Mononuclear cell (primary cell): ENCODE measurements around the gene PTPRG. TPM values are rescaled to one million over a fixed set of nuclear protein-coding genes. Genes with fewer than 3 reads are reported as not detected.

Experiments used
- H3K27me3 ChIP-seq: 2 replicates; pipeline ENCODE4 v1.6.0; 2011; ENCODE audit warnings: low read length, control low read depth; ENCODE audit not compliant: insufficient read depth
- H3K4me1 ChIP-seq: 2 replicates; pipeline ENCODE4 v1.5.1; 2011; ENCODE audit warnings: mild to moderate bottlenecking, low read length, control low read depth; ENCODE audit not compliant: insufficient read depth
- H3K4me3 ChIP-seq: 2 replicates; pipeline ENCODE4 v1.5.1; 2011; ENCODE audit warnings: mild to moderate bottlenecking, low read length, moderate library complexity
- H3K9me3 ChIP-seq: 2 replicates; pipeline ENCODE4 v1.5.1; 2011; ENCODE audit warnings: low read depth, mild to moderate bottlenecking, control low read depth, low read length
- total RNA-seq: library from RNA; depleted of rRNA; stranded (reverse); fragments of >200 nt; gene quantifications from one replicate; pipeline ENCODE4 v1.2.3, GENCODE V29; 2012

The PTPRG gene
- total RNA-seq, 1 donor = 0.42 TPM

GRCh38 chr3:61828880-61829721, 267.7 kb downstream of the PTPRG start:
- H3K4me1 ChIP-seq = no peaks in the 10 kb centered on the region
- no peaks in the 10 kb centered on the region for H3K9me3 ChIP-seq
- no peaks in the 10 kb centered on the region for H3K27me3 ChIP-seq
- H3K4me3 ChIP-seq = no peak overlapping the region

DNA sequence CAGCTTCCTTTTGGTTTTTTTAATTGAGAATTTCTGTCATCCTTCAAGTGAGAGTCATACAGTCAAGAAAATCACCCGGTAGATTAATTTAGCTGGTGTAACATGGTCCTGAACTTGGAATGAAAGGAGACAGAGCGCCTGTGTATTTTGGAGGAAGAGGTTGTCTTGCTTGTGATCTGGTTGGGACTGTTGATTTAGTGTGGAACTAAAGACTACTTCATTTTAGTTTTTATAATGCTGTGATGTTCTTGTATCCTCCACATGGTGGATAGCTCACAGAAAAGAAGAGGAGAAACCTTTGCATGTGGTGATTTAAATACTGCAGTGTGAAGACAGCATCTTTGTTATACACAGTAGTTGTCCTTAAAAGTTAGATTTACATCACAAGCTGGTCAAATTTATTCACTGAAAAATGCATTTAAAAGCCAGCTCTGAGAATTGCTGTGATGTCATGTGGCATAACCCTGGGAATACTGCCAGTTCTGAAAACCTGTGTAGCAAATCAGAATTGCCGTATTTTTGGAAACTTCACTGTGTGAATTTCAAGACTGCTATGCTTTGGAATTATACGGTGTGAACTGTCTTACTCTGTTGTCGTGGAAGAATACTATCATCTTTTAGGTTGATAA, 268.5 kb downstream of the PTPRG start:
- H3K4me3 ChIP-seq = no peak overlapping the region

GRCh38 chr3:61831973-61832372, 270.6 kb downstream of the PTPRG start:
- Histone ChIP-seq H3K27me3 (no peaks in the 10 kb centered on the region), H3K4me3 (no peak overlapping the region), H3K9me3 (no peaks in the 10 kb centered on the region), H3K4me1 (no peaks in the 10 kb centered on the region)

More for the DNA sequence above, 268.5 kb downstream of the PTPRG start:
- no peaks in the 10 kb centered on the region for H3K9me3 ChIP-seq
- H3K27me3 ChIP-seq = no peaks in the 10 kb centered on the region
- H3K4me1 ChIP-seq = no peaks in the 10 kb centered on the region

GRCh38 chr3:61832375-61833229, 271.2 kb downstream of the PTPRG start:
- H3K9me3 ChIP-seq = no peaks in the 10 kb centered on the region
- no peak overlapping the region for H3K4me3 ChIP-seq
- no peaks in the 10 kb centered on the region for H3K4me1 ChIP-seq
- no peaks in the 10 kb centered on the region for H3K27me3 ChIP-seq

- Histone ChIP-seq H3K4me3 (no peak overlapping the region), H3K4me1 (no peaks in the 10 kb centered on the region), H3K9me3 (no peaks in the 10 kb centered on the region), H3K27me3 (no peaks in the 10 kb centered on the region)
Observed at GRCh38 chr3:61839256-61839655, 277.9 kb downstream of the PTPRG start.

DNA sequence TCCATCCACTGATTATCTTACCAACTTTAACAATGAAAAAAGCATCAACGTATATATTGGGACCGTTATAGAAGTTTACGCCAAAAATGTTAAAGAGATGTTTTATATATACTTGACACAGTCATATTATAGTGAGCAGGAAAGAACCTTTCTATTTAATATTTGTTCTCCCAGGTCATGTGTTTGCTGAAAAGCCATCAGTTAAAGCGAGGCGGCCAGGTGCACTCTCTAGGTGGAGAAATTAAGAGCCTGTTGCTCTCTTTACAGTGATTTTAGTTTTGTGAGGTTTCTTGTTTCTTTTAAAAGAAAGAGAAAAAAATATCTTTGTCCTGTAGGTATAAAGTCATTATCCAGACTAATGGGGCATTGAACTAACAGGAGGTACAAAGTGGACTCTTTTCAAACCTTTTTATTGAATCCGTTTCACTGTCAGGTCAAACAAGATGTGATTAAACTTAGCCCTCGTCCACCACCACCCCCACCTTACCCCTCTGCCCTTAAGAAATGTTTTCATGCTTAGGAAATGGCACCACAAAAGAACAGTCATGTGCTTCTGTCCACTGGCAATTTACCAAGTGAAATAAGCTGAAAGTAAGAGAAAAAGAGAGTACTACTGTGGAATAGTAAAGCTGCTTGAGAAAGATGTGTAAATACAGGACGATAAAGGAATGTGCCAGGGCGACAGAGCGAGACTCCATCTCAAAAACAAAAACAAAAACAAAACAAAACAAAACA, 279.9 kb downstream of the PTPRG start:
- Histone ChIP-seq H3K9me3 (no peaks in the 10 kb centered on the region), H3K27me3 (no peaks in the 10 kb centered on the region), H3K4me1 (no peaks in the 10 kb centered on the region), H3K4me3 (no peak overlapping the region)

GRCh38 chr3:61841988-61842387, 280.6 kb downstream of the PTPRG start:
- Histone ChIP-seq H3K27me3 (no peaks in the 10 kb centered on the region), H3K4me1 (no peaks in the 10 kb centered on the region), H3K9me3 (no peaks in the 10 kb centered on the region), H3K4me3 (no peak overlapping the region)

DNA sequence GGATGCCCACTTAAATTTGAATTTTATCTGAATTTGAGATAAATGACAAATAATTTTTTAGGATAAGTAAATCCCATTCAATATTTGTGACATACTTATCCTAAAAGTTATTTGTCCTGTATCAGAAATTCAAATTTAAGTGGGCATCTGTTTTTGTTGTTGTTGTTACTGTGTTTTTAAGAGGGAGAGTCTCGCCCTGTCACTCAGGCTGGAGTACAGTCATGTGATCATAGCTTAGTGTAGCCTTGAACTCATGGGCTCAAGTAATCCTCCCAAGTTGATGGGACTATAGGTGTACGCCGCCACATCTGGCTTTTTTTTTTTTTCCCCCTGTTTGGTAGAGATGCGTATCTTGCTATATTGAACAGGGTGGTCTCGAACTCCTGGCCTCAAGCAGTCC, 283.0 kb downstream of the PTPRG start:
- H3K27me3 ChIP-seq = no peaks in the 10 kb centered on the region
- H3K4me1 ChIP-seq = no peaks in the 10 kb centered on the region
- H3K4me3 ChIP-seq = no peak overlapping the region

GRCh38 chr3:61846488-61846887, 285.1 kb downstream of the PTPRG start:
- no peaks in the 10 kb centered on the region for H3K27me3 ChIP-seq
- H3K4me3 ChIP-seq = no peak overlapping the region
- H3K4me1 ChIP-seq = no peaks in the 10 kb centered on the region
- no peaks in the 10 kb centered on the region for H3K9me3 ChIP-seq

More for the DNA sequence above, 283.0 kb downstream of the PTPRG start:
- no peaks in the 10 kb centered on the region for H3K9me3 ChIP-seq

- Histone ChIP-seq H3K9me3 (no peaks in the 10 kb centered on the region), H3K27me3 (no peaks in the 10 kb centered on the region), H3K4me3 (no peak overlapping the region), H3K4me1 (no peaks in the 10 kb centered on the region)
Observed at GRCh38 chr3:61847784-61848462, 286.6 kb downstream of the PTPRG start.

DNA sequence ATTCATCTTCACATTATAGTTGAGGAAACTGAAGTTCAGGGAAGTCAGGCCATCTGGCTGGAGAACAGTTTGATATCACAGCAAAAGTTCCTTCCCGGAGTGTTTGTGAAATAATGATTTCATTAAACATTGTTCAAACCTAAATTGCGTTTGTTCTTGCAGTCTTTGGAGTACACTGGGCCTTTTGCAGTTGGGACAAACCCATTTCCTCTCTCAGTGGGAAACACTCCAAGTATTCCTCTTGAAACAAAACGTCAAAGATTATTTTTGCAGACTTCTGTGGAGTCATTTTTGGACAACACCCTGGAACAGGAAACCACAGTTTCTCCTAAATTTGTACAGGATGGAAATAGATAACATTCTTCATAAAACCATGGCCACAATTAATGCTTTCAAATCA, 287.5 kb downstream of the PTPRG start:
- Histone ChIP-seq H3K4me3 (no peak overlapping the region), H3K9me3 (no peaks in the 10 kb centered on the region), H3K27me3 (no peaks in the 10 kb centered on the region), H3K4me1 (no peaks in the 10 kb centered on the region)

DNA sequence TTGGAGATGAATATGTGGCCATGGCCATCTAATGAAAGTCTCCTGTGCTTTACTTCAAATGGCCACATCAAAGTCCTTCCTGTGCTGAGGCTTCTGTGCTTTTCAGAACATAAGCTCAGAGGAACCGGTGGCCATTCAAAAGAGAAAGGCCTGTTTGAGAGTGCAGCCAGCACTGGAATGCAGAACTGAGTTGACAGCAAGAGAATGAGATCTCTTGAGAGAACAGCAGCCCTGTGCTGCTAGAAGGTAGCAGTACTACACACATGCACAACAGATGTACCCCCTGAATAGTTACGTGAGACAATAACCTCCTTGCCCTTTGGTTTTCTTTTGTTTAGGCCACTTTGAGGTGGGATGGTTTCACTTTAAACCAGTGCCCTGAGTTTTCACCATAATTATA, 292.5 kb downstream of the PTPRG start:
- H3K9me3 ChIP-seq = no peaks in the 10 kb centered on the region
- no peak overlapping the region for H3K4me3 ChIP-seq
- no peaks in the 10 kb centered on the region for H3K4me1 ChIP-seq
- no peaks in the 10 kb centered on the region for H3K27me3 ChIP-seq

DNA sequence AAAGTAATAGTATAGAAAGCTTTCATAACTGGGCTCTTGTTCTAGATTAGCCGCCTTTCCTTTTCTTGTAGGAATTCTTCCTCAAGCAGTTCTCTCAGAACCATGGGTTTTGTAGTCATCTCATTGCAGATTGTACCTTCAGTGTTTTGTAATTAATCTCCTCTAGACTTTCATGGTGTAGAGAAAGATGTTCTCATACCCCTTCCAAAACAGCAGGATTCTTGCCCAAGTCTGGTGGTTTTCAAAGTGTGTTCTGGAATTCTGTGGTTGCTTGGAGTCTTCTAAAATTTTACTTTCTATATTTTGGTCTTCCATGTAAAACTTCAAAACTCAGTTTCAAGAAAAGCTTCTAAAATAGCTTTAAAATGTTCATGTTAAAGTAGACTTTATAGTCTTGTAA, 293.8 kb downstream of the PTPRG start:
- no peaks in the 10 kb centered on the region for H3K9me3 ChIP-seq
- no peaks in the 10 kb centered on the region for H3K27me3 ChIP-seq
- no peak overlapping the region for H3K4me3 ChIP-seq
- H3K4me1 ChIP-seq = no peaks in the 10 kb centered on the region

DNA sequence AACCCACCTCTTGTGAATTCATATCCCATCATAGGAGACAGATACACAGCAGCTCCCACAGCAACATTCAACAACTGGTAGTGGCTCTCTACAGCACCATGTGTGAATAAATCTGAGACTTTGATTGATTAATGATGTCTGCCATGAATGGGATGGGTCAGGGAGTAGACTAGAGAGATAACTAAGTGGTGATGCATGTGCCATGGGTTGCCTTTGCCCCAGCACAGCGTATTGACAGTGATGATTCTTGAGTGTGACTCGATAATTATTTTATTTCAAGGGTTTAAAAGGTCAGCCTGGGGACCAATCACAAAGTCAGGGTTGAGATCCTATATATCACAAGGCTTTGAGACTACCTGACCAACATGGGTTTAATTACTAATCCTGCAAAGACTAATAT, 295.9 kb downstream of the PTPRG start:
- Histone ChIP-seq H3K4me3 (no peak overlapping the region), H3K9me3 (no peaks in the 10 kb centered on the region), H3K4me1 (no peaks in the 10 kb centered on the region), H3K27me3 (no peaks in the 10 kb centered on the region)
